Large intestine (tissue), 12 donors: Measurements from ENCODE around the gene IER5. TPM values are rescaled to one million over a fixed set of nuclear protein-coding genes. Genes with fewer than 3 reads are reported as not detected.
"Not testable (repeated sequence)": the region's sequence is repeated elsewhere in the genome, so short reads cannot be mapped to it uniquely, and the experiment has no call there.

ENCODE experiments used
- DNase-seq, 2 donors: peaks; one replicate each; pipeline versions ENCODE4 v3.0.0 to v3.0.0-alpha.2; 2013
- H3K27ac ChIP-seq: one replicate; pipeline ENCODE4 v1.5.1; 2013; ENCODE audit warnings: low read length
- H3K27me3 ChIP-seq: 2 replicates; pipeline ENCODE4 v1.6.1; 2013; ENCODE audit warnings: low read length; ENCODE audit not compliant: control insufficient read depth, insufficient read depth
- H3K36me3 ChIP-seq: 2 replicates; pipeline ENCODE4 v1.6.1; 2013; ENCODE audit warnings: low read length; ENCODE audit not compliant: control insufficient read depth, insufficient read depth
- H3K4me1 ChIP-seq: one replicate; pipeline ENCODE4 v1.6.1; 2013; ENCODE audit warnings: low read length; ENCODE audit not compliant: control insufficient read depth, insufficient read depth
- H3K4me3 ChIP-seq: one replicate; pipeline ENCODE4 v1.5.1; 2013; ENCODE audit warnings: low read length
- H3K9me3 ChIP-seq: one replicate; pipeline ENCODE4 v1.6.1; 2013; ENCODE audit warnings: mild to moderate bottlenecking, low read depth, low read length, moderate library complexity; ENCODE audit not compliant: control insufficient read depth
- WGBS: methylation state at CpG from one replicate; pipeline ENCODE4 v1.1.5; 2013; ENCODE audit warnings: low lambda C conversion rate; ENCODE audit not compliant: insufficient coverage; 5-methylcytosine and 5-hydroxymethylcytosine counted together
- long read RNA-seq, 11 donors: transcript quantifications; one replicate each; lab custom pipeline, GENCODE V29; 2026
- polyA plus RNA-seq: library from polyadenylated mRNA; unstranded; fragments of 120-200 nt; gene quantifications from one replicate; pipeline ENCODE4 v1.2.1, GENCODE V29; 2013

IER5 gene
- polyA plus RNA-seq, result 8.2 TPM
- long read RNA-seq, donor 1, full-length matches to known transcripts, result 8 of 8 reads
- long read RNA-seq, donor 1, partial matches to known transcripts, result 0 of 8 reads
- long read RNA-seq, donor 1, other reads (novel, unspliced or antisense), result 0 of 8 reads
- long read RNA-seq, donor 2, full-length matches to known transcripts, result 15 of 15 reads
- long read RNA-seq, donor 2, partial matches to known transcripts, result 0 of 15 reads
- long read RNA-seq, donor 2, other reads (novel, unspliced or antisense), result 0 of 15 reads
- long read RNA-seq, donor 3, result 0 reads
- long read RNA-seq, donor 4, full-length matches to known transcripts, result 1 of 1 reads
- long read RNA-seq, donor 4, partial matches to known transcripts, result 0 of 1 reads
- long read RNA-seq, donor 4, other reads (novel, unspliced or antisense), result 0 of 1 reads
- long read RNA-seq, donor 5, full-length matches to known transcripts, result 10 of 10 reads
- long read RNA-seq, donor 5, partial matches to known transcripts, result 0 of 10 reads
- long read RNA-seq, donor 5, other reads (novel, unspliced or antisense), result 0 of 10 reads
- long read RNA-seq, donor 6, full-length matches to known transcripts, result 18 of 18 reads
- long read RNA-seq, donor 6, partial matches to known transcripts, result 0 of 18 reads
- long read RNA-seq, donor 6, other reads (novel, unspliced or antisense), result 0 of 18 reads
- long read RNA-seq, donor 7, full-length matches to known transcripts, result 6 of 6 reads
- long read RNA-seq, donor 7, partial matches to known transcripts, result 0 of 6 reads
- long read RNA-seq, donor 7, other reads (novel, unspliced or antisense), result 0 of 6 reads
- long read RNA-seq, donor 8, full-length matches to known transcripts, result 17 of 17 reads
- long read RNA-seq, donor 8, partial matches to known transcripts, result 0 of 17 reads
- long read RNA-seq, donor 8, other reads (novel, unspliced or antisense), result 0 of 17 reads
- long read RNA-seq, donor 9, full-length matches to known transcripts, result 14 of 14 reads
- long read RNA-seq, donor 9, partial matches to known transcripts, result 0 of 14 reads
- long read RNA-seq, donor 9, other reads (novel, unspliced or antisense), result 0 of 14 reads
- long read RNA-seq, donor 10, full-length matches to known transcripts, result 12 of 12 reads
- long read RNA-seq, donor 10, partial matches to known transcripts, result 0 of 12 reads
- long read RNA-seq, donor 10, other reads (novel, unspliced or antisense), result 0 of 12 reads
- long read RNA-seq, donor 11, full-length matches to known transcripts, result 16 of 16 reads
- long read RNA-seq, donor 11, partial matches to known transcripts, result 0 of 16 reads
- long read RNA-seq, donor 11, other reads (novel, unspliced or antisense), result 0 of 16 reads

- no CpG with 5 or more reads among the region's 76 CpGs for WGBS
Measured at GRCh38 chr1:181088079-181089016, at the start of gene IER5. IER5 (plus strand) TSS chr1:181088700; CDS start chr1:181088903, 203 bp downstream.

DNA sequence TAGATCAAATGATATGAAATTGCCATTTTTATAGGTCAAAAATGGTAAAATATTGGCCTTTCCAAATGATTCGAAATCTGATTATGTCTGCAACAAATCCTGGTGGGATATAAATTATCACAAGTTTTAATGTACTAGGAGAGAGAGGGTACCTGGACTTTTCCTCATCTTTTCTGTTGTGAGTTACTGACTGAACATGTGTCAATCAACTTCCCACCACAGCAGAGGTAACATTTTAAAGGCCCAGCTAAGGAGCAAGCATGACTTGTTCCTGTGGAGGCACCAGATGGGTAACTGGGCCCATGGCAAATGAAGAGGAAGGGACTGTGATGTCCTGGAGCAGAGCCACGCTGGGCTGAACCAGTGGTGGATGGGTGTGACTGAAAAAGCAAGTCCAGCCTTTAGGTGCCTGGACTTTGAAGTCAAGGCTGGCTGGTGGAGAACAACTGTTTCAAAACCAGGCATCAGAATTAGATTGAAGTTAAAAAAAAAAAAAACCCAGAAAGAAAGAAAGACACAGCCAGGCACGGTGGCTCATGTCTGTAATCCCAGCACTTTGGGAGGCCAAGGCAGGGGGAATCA lies 48.1 kb upstream of the IER5 start:
- Histone ChIP-seq H3K4me1 (peaks cover 29% of the 10 kb centered on the region), H3K4me3 (no peak overlapping the region), H3K36me3 (no peaks in the 10 kb centered on the region), H3K27ac (no peak overlapping the region), H3K27me3 (no peaks in the 10 kb centered on the region), H3K9me3 (no peaks in the 10 kb centered on the region)
- 100% methylated on average over 1 of the region's 3 CpGs for WGBS
- peak; percentile 53 to 70 for DNase-seq

More at GRCh38 chr1:181088079-181089016, at the start of gene IER5:
- Histone ChIP-seq H3K36me3 (no peaks in the 10 kb centered on the region), H3K4me3 (peak within 1 kb of the TSS; percentile 76), H3K4me1 (peaks cover 4% of the 10 kb centered on the region), H3K9me3 (no peaks in the 10 kb centered on the region), H3K27ac (peak within 1 kb of the TSS; percentile 86), H3K27me3 (no peaks in the 10 kb centered on the region)
- DNase-seq, result peak; percentile 96 to 98

DNA sequence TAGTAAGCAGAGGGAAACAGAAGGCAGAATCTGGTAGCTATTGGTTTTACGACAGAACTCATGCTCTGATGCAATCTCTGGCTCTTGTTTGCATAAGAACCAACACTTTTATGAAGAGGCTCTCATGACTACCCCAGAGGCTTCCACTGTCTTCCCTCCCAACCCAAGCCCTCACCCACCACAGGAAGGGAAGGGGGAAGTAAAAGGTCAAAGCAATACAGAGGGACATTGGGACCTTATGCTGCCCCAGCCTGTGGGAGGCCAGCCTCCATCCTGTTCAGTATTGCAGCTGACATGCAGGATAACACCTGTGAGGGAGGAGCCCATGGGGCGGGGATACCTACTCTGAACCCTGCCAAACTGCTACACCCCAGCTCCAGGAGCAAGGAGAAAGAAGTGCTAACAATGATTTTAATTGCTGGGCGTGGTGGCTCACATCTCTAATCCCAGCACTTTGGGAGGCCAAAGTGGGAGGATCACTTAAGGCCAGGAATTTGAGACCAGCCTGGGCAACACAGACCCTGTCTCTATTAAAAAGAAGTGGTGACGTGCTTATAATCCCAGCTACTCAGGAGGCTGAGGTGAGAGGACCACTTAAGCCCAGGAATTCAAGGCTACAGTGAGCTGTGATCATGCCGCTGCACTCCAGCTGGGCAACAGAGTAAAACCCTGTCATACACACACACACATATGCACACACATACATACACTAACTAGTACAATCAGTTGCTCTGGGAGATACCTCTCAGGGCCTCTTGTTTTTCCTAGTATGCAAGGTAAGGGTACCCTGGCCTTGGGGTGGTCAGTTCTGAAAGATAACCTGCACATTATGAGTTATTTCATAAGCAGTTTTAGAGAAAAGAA lies 45.2 kb upstream of the IER5 start:
- H3K27ac ChIP-seq, result peak overlapping the region; percentile 69
- WGBS, result no CpG with 5 or more reads among the region's 5 CpGs

DNA sequence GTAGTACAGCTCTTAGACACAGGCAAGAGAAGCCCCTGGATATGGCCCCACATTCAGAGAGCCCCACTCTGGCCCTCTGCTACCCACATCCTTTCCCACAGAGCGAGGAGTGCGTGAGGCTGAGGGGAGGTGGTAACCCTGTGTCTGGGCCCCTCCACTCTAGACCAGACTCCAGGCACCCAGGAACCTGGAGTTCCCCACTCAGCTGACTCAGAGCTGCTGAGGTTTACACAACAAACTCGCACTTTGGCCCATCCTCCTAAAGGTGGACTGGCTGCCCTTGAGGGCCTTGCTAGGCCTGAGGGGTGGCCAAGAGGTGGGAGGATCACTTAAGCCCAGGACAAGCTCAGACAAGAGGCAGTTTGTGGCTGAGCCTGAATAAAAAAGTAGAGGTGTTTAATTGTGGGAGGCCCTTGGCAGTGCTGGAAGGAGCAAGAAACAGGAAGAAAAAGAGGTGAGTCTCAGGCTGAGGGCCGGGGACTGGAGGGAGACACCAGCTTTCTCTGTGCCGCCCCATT lies 44.0 kb upstream of the IER5 start:
- H3K9me3 ChIP-seq, result peaks cover 2% of the 10 kb centered on the region
- H3K36me3 ChIP-seq, result no peaks in the 10 kb centered on the region
- no CpG with 5 or more reads among the region's 5 CpGs for WGBS
- peak overlapping the region; percentile 13 for H3K4me3 ChIP-seq
- peak overlapping the region; percentile 61 for H3K27ac ChIP-seq
- peak; percentile 89 to 94 for DNase-seq
- H3K4me1 ChIP-seq, result peaks cover 29% of the 10 kb centered on the region
- H3K27me3 ChIP-seq, result no peaks in the 10 kb centered on the region

More for the DNA sequence above, 45.2 kb upstream of the IER5 start:
- H3K36me3 ChIP-seq, result no peaks in the 10 kb centered on the region
- peak; percentile 80 to 91 for DNase-seq
- H3K27me3 ChIP-seq, result no peaks in the 10 kb centered on the region
- no peak overlapping the region for H3K4me3 ChIP-seq
- H3K9me3 ChIP-seq, result peaks cover 2% of the 10 kb centered on the region
- H3K4me1 ChIP-seq, result peaks cover 29% of the 10 kb centered on the region

GRCh38 chr1:181045946-181046345 lies 42.6 kb upstream of the IER5 start:
- H3K9me3 ChIP-seq, H3K27me3 ChIP-seq, H3K27ac ChIP-seq, H3K4me3 ChIP-seq, DNase-seq, H3K36me3 ChIP-seq: not testable (repeated sequence)
- H3K4me1 ChIP-seq, result peaks cover 24% of the 10 kb centered on the region
- WGBS, result no CpG with 5 or more reads among the region's 22 CpGs

DNA sequence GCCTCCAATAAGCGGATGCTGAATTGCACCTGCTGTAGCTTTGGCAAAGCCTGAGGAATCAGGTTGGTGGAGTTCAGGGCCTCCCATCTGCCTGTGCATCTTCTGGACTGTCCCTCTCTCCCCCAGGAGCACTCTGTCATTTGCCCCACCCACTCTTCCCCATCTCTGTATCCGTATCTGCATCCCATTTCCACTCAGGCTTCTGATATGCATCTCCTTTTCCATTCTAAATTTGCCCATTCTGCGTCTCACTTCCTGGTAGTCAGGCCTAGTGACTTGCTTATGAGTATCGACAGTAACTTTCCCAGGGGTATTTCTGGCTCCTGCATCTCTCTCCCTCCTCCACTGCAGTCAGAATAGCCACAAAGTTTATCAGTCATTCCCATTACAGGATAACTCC lies 39.1 kb upstream of the IER5 start:
- Histone ChIP-seq H3K4me3 (no peak overlapping the region), H3K27me3 (no peaks in the 10 kb centered on the region), H3K9me3 (peaks cover 2% of the 10 kb centered on the region), H3K4me1 (peaks cover 8% of the 10 kb centered on the region), H3K27ac (no peak overlapping the region), H3K36me3 (peaks cover 2% of the 10 kb centered on the region)
- no peak for DNase-seq
- 88% methylated on average over 2 of the region's 4 CpGs for WGBS

DNA sequence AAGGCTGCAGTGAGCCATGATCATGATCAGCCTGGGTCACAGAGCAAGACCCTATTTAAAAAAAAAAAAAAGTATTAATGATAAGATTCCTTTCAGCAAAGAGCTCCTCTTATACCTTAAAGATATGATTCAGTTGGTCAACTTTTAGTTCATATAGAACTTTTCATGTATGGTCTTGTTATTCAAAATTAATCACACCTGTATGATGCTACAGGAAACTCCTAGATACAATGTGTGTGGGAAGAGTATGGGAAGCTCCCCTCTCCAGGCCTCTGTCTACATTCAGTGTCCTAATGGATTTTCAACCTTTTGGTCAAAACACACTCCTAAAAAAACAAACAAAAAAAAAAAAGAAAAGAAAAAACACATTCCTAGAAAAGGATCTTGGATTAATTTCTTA lies 37.6 kb upstream of the IER5 start:
- H3K4me1 ChIP-seq, result no peaks in the 10 kb centered on the region
- no peak overlapping the region for H3K4me3 ChIP-seq
- H3K27ac ChIP-seq, result no peak overlapping the region
- DNase-seq, result no peak
- peaks cover 2% of the 10 kb centered on the region for H3K36me3 ChIP-seq
- H3K9me3 ChIP-seq, result peaks cover 1% of the 10 kb centered on the region
- H3K27me3 ChIP-seq, result no peaks in the 10 kb centered on the region

GRCh38 chr1:181056560-181056959 lies 31.9 kb upstream of the IER5 start:
- H3K4me3 ChIP-seq, result no peak overlapping the region
- no CpG with 5 or more reads among the region's 6 CpGs for WGBS
- no peaks in the 10 kb centered on the region for H3K27me3 ChIP-seq
- DNase-seq, result no peak
- H3K27ac ChIP-seq, result no peak overlapping the region
- H3K4me1 ChIP-seq, result no peaks in the 10 kb centered on the region
- no peaks in the 10 kb centered on the region for H3K9me3 ChIP-seq
- H3K36me3 ChIP-seq, result peaks cover 2% of the 10 kb centered on the region
